ENCODE results near the gene CRISPLD2. TPM values are rescaled to one million over a fixed set of nuclear protein-coding genes. Genes with fewer than 3 reads are reported as not detected.

CRISPLD2 gene
- total RNA-seq, 4 donors from 2014 or later, result 54.9 to 109 (median 63.4) TPM

DNA sequence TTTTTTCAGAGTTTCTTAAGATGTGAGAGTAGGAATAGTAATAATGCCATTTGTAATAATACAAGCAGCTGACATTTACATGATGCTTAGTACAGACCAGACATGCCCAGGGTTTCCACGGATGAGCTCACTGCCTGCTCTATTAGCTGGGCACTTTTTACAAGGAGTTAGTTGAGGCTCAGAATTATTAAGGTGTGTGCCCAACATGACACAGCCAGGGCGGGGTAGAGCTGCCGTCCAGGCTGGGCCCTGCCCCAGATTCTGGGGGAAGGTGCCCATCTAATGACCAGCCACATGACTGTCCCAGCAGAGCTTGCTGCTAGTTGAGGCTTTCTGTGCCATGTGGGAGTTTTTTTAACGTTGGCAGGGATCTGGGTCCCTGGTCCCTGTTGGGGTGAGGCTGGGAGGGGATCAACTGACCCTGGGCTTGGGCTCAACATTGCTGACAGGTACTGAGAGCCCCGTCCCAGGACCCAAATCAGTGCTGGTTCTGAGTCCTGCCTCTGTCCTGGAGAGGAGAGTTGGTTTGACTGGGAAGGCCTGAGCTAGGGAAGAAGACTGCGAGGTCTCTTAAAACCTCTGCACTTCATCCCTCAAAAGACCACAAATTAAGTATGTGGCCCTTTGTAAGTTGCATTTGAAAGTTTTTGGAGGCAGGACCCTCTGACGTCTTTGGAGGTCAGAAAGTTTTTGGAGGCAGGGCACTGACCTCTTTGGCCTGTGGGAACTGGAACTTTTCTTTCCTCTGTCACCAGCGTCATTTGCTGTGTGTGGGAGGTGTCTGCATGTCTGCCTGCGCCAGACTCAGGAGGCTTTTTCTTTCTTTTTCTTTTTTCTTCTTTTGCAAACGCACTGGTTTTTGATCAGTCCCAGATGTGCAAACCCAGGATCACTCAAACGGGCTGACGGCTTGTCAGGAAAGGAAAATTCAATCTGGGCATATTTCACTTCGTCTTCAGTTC lies 2.2 kb downstream of the CRISPLD2 start:
- peak overlapping the region; percentile 78 for H3K27ac ChIP-seq

DNA sequence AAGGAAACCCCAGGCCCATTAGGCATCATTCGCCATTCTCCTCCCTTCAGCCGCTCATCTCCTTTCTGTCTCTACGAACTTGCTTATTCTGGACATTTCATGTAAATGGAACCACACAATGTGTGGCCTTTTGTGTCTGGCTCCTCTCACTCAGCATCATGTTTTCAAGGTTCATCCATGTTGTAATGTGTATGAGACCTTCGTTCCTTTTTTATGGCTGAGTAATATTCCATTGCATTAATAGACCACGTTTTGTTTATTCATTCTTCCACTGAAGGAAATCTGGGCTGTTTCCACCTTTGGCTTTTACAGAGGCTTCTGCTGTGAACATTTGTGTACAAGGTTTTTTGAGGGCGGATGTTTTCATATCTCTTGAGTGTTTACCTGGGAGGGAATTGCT lies 3.2 kb downstream of the CRISPLD2 start:
- WGBS, result 92% methylated on average over 6 of the region's 6 CpGs
- TF ChIP-seq POLR2AphosphoS5 (IDR thresholded peaks at IDR 0.05) (no peak), POLR2A (IDR thresholded peaks at IDR 0.05) (no peak), EP300 (IDR thresholded peaks at IDR 0.05) (no peak)
- TF ChIP-seq, protein P1, sequence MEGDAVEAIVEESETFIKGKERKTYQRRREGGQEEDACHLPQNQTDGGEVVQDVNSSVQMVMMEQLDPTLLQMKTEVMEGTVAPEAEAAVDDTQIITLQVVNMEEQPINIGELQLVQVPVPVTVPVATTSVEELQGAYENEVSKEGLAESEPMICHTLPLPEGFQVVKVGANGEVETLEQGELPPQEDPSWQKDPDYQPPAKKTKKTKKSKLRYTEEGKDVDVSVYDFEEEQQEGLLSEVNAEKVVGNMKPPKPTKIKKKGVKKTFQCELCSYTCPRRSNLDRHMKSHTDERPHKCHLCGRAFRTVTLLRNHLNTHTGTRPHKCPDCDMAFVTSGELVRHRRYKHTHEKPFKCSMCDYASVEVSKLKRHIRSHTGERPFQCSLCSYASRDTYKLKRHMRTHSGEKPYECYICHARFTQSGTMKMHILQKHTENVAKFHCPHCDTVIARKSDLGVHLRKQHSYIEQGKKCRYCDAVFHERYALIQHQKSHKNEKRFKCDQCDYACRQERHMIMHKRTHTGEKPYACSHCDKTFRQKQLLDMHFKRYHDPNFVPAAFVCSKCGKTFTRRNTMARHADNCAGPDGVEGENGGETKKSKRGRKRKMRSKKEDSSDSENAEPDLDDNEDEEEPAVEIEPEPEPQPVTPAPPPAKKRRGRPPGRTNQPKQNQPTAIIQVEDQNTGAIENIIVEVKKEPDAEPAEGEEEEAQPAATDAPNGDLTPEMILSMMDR (IDR thresholded peaks at IDR 0.05), result no peak
- H3K4me1 ChIP-seq, result peaks cover 50% of the 10 kb centered on the region
- H3K27ac ChIP-seq, result peak overlapping the region; percentile 78
- DNase-seq (ENCODE audit: low spot score in 2 of 2), result no peak
- no peaks in the 10 kb centered on the region for H3K9me3 ChIP-seq
- no peaks in the 10 kb centered on the region for H3K27me3 ChIP-seq
- H3K36me3 ChIP-seq, result no peaks in the 10 kb centered on the region
- H3K4me3 ChIP-seq, result peak overlapping the region; percentile 57

More for the DNA sequence above, 2.2 kb downstream of the CRISPLD2 start:
- no peaks in the 10 kb centered on the region for H3K9me3 ChIP-seq
- TF ChIP-seq, protein P1 (IDR thresholded peaks at IDR 0.05), result no peak
- TF ChIP-seq POLR2A (IDR thresholded peaks at IDR 0.05) (peak in 1 of 2 donors; percentile 38), POLR2AphosphoS5 (IDR thresholded peaks at IDR 0.05) (peak in 1 of 3 donors; percentile 53)
- no peaks in the 10 kb centered on the region for H3K27me3 ChIP-seq
- peaks cover 46% of the 10 kb centered on the region for H3K4me1 ChIP-seq
- 50% methylated on average over 13 of the region's 13 CpGs for WGBS
- H3K36me3 ChIP-seq, result no peaks in the 10 kb centered on the region
- H3K4me3 ChIP-seq, result peak overlapping the region; percentile 57
- no peak for DNase-seq (ENCODE audit: low spot score in 2 of 2)

DNA sequence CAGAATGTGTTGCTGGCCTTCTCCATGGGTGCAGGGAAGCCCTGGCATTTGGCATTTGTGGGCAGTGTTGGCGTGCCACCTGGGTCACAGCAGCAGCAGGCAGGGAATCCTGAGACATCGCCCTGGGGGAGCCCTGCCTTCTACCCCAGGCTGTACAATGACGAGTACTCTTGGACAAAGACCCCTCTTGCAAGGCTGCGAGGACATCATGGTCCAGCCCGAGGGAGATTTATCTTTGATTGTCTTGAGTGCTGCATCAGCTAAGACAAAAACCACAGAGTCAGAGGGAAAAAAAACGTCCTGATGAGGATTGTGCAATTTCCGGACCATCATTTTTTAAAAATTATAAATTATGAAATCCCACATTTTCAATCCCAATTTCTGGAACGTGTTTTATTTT lies 3.7 kb downstream of the CRISPLD2 start:
- no peak for DNase-seq (ENCODE audit: low spot score in 2 of 2)
- WGBS, result 47% methylated on average over 8 of the region's 8 CpGs
- Histone ChIP-seq H3K27ac (peak overlapping the region; percentile 79), H3K27me3 (no peaks in the 10 kb centered on the region), H3K9me3 (no peaks in the 10 kb centered on the region), H3K36me3 (no peaks in the 10 kb centered on the region), H3K4me3 (peak overlapping the region; percentile 57), H3K4me1 (peaks cover 54% of the 10 kb centered on the region)
- TF ChIP-seq, protein P1 (IDR thresholded peaks at IDR 0.05), result no peak
- TF ChIP-seq POLR2AphosphoS5 (IDR thresholded peaks at IDR 0.05) (no peak), EP300 (IDR thresholded peaks at IDR 0.05) (no peak), POLR2A (IDR thresholded peaks at IDR 0.05) (no peak)

DNA sequence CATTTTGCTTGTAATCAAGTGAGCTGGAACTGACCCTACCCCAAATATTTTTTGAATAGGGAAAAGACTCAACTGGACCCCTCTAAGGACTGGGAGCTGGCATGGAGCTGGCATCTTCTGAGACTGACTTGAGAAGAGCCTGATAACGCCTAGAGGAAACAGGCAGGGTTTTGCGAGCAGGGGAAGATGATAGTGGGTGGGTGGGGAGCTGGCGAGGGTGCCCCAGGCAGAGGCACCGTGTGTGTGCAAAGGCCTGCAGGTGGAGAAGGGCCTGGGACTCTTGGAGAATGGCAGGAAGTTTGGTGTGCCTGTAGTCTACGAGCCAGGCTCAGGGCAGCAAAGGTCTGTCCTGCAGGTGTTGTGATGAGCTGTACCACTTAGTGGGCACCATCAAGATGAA lies 4.1 kb downstream of the CRISPLD2 start:
- no peak for DNase-seq (ENCODE audit: low spot score in 2 of 2)
- H3K4me3 ChIP-seq, result peak overlapping the region; percentile 19
- H3K9me3 ChIP-seq, result no peaks in the 10 kb centered on the region
- peaks cover 56% of the 10 kb centered on the region for H3K4me1 ChIP-seq
- no peaks in the 10 kb centered on the region for H3K27me3 ChIP-seq
- no peaks in the 10 kb centered on the region for H3K36me3 ChIP-seq
- peak overlapping the region; percentile 79 for H3K27ac ChIP-seq
- TF ChIP-seq EP300 (IDR thresholded peaks at IDR 0.05), result no peak
- TF ChIP-seq POLR2A (IDR thresholded peaks at IDR 0.05), result no peak
- TF ChIP-seq, protein P1 (IDR thresholded peaks at IDR 0.05), result no peak
- TF ChIP-seq POLR2AphosphoS5 (IDR thresholded peaks at IDR 0.05), result no peak
- 49% methylated on average over 5 of the region's 5 CpGs for WGBS

DNA sequence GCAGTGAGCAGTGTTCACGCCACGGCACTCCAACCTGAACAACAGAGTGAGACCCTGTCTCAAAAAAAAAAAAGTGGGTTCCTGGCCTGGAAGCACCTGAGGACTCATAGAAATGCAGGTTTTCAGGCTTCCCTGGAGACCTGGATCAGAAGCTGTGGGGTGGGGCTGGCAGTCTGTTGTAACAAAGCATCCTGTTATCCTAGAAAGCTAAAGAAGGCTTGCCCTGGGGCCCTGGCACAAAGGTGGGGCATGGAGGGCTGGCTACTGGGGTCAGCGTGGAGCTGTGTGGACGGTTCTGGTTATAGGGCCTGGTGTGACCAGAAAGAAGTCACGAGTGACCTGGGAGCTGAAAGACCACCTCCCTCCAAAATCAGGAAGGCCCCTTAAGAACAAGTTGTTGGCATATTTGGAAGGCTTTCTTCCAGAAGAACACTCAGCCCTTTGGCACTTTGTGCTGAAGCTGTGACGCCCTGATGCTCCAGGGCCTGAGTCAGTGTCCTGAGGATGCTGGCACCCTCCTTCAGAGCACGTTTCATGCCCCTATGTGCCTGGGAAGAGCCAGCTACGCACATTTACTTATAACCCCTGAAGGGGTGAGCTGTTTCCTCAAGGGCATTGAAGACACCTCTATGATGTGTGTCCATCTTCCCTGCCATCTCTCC lies 6.2 kb downstream of the CRISPLD2 start:
- Histone ChIP-seq H3K9me3 (no peaks in the 10 kb centered on the region), H3K27ac (peak overlapping the region; percentile 75), H3K27me3 (no peaks in the 10 kb centered on the region), H3K4me3 (no peak overlapping the region), H3K4me1 (peaks cover 54% of the 10 kb centered on the region), H3K36me3 (no peaks in the 10 kb centered on the region)
- no peak for DNase-seq (ENCODE audit: low spot score in 2 of 2)
- TF ChIP-seq, protein P1 (IDR thresholded peaks at IDR 0.05), result no peak
- TF ChIP-seq POLR2AphosphoS5 (IDR thresholded peaks at IDR 0.05) (no peak), EP300 (IDR thresholded peaks at IDR 0.05) (peak; percentile 53), POLR2A (IDR thresholded peaks at IDR 0.05) (no peak)
- WGBS, result 81% methylated on average over 7 of the region's 8 CpGs

Measured in suprapubic skin (tissue), 4 donors.